ENCODE measurements around the gene GRN. TPM values are rescaled to one million over a fixed set of nuclear protein-coding genes. Genes with fewer than 3 reads are reported as not detected.

GRN gene
- total and polyA plus RNA-seq, 2 of the 8 experiments (the other 6 are each of a cell fraction or from before 2014, with no cell fraction given), result 108 to 387 TPM

- TF ChIP-seq SAP30 (IDR thresholded peaks at IDR 0.05; ENCODE audit: insufficient read depth, insufficient replicate concordance, low read length), result no peak
- no peak for TF ChIP-seq POLR2AphosphoS5 (IDR thresholded peaks at IDR 0.05; ENCODE audit: low read depth, low read length)
- TF ChIP-seq SIRT6 (IDR thresholded peaks at IDR 0.05; ENCODE audit: low read length), result no peak
- TF ChIP-seq GTF2F1 (IDR thresholded peaks at IDR 0.05; ENCODE audit: borderline replicate concordance, low read depth, low read length), result no peak
- no peak for TF ChIP-seq TAF7 (optimal IDR thresholded peaks at IDR 0.05; ENCODE audit: borderline replicate concordance, low read depth, low read length)
- no peak for TF ChIP-seq EGR1 (IDR thresholded peaks at IDR 0.05; ENCODE audit: borderline replicate concordance, low read depth, low read length)
- no peak for TF ChIP-seq USF2 (IDR thresholded peaks at IDR 0.05; ENCODE audit: low read length)
- no peak for TF ChIP-seq POU5F1 (IDR thresholded peaks at IDR 0.05; ENCODE audit: low read depth, low read length)
- no peak for TF ChIP-seq JUN (IDR thresholded peaks at IDR 0.05; ENCODE audit: low read depth, low read length)
- no peak for TF ChIP-seq SRF (IDR thresholded peaks at IDR 0.05; ENCODE audit: low read depth, low read length)
Observed at GRCh38 chr17:44346064-44346844, 1.2 kb downstream of the GRN start (continued).
